ENCODE results near the gene DBET. TPM values are rescaled to one million over a fixed set of nuclear protein-coding genes. Genes with fewer than 3 reads are reported as not detected.

DBET gene
- total RNA-seq, 2 experiments from 2014 or later: not detected

Other genes starting within 250 kb of the DBET start
- gene FRG1, start 123.6 kb upstream of the DBET start, total RNA-seq: 10 to 100 TPM; 59.6 to 66.2 TPM
- gene FRG2, start 37.2 kb upstream of the DBET start, total RNA-seq: not detected
- gene DUX4, start 109.3 kb downstream of the DBET start, total RNA-seq: not detected

Data from activated CD8-positive, alpha-beta memory T cell treated with anti-CD3 and anti-CD28 coated beads, Interleukin-2, amount 10 ng/mL, durations not matched to agents 7 days and 5 days (primary cell).